ENCODE results near the gene CARD18.

The CARD18 gene

DNA sequence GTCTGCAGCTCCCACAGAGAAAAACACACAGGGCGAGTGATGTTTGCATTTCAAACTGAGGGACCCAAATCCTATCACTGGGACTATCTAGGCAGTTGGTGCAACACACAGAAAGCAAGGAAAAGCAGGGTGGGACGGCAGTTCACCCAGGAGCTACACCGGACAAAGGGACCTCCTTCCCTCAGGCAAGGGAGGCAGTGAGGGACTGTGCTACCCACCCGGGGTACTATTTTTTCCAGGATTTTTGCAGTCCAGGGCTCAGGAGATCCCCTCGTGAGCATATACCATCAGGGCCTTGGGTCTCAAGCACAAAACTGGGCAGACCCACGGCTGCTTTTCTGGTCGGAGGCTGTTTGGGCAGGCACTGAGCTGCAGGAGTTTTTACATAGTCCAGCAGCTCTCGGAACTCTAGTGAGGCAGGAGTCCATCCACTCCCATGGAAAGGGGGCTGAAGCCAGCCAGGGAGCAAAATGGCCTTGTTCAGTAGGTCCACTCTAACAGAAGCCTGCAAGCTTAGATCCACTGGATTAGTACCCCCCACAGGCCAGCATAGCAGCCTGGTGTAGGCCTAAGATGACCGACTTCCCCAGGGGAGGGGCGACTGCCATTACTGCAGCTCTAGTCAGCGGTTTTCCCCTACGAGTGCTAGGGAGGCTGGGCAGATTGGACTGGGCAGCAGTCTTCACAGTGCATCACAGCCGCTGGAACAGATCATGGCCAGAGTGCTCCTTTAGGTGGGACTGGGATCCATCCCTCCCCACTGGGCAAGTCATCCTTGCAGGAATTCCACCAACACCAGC, 28.2 kb downstream of the CARD18 start:
- H3K27ac ChIP-seq (ENCODE audit: extremely low read depth, low read depth, low read length) = no peak overlapping the region
- no peaks in the 10 kb centered on the region for H3K9me3 ChIP-seq (ENCODE audit: control insufficient read depth, insufficient read depth, low read depth, low read length)
- POLR2A ChIA-PET = no interaction called here
- H3K4me3 ChIP-seq (ENCODE audit: low read depth, low read length) = no peak overlapping the region
- no peaks in the 10 kb centered on the region for H3K4me1 ChIP-seq (ENCODE audit: control insufficient read depth, insufficient read depth, low read length)
- TF ChIP-seq ZBTB6 (tag by site-specific recombination; IDR thresholded peaks at IDR 0.05) = no peak
- TF ChIP-seq MYNN (tag by site-specific recombination; IDR thresholded peaks at IDR 0.05; ENCODE audit: borderline replicate concordance) = no peak
- no peak for TF ChIP-seq ZNF747 (tag by site-specific recombination; IDR thresholded peaks at IDR 0.05)
- no peak for TF ChIP-seq SCRT1 (tag by site-specific recombination; IDR thresholded peaks at IDR 0.05; ENCODE audit: borderline replicate concordance)
- TF ChIP-seq ZNF214 (tag by site-specific recombination; IDR thresholded peaks at IDR 0.05; ENCODE audit: borderline replicate concordance) = no peak
- no peak for TF ChIP-seq ZNF529 (tag by site-specific recombination; IDR thresholded peaks at IDR 0.05; ENCODE audit: insufficient replicate concordance)
- CTCF ChIA-PET = no interaction called here
- no peaks in the 10 kb centered on the region for H3K36me3 ChIP-seq (ENCODE audit: control insufficient read depth in 2 of 2, insufficient read depth in 1 of 2, low read length in 2 of 2)

- Histone ChIP-seq H3K36me3 (ENCODE audit: control insufficient read depth in 2 of 2, insufficient read depth in 1 of 2, low read length in 2 of 2) (no peaks in the 10 kb centered on the region), H3K27ac (ENCODE audit: extremely low read depth, low read depth, low read length) (no peak overlapping the region), H3K4me3 (ENCODE audit: low read depth, low read length) (no peak overlapping the region), H3K4me1 (ENCODE audit: control insufficient read depth, insufficient read depth, low read length) (no peaks in the 10 kb centered on the region), H3K9me3 (ENCODE audit: control insufficient read depth, insufficient read depth, low read depth, low read length) (no peaks in the 10 kb centered on the region)
- ChIA-PET POLR2A (no interaction called here), CTCF (no interaction called here)
- no peak for TF ChIP-seq ZNF2 (tag by site-specific recombination; IDR thresholded peaks at IDR 0.05)
- no peak for TF ChIP-seq HOXC10 (CRISPR knock-in tag; IDR thresholded peaks at IDR 0.05)
- TF ChIP-seq ZNF211 (tag by site-specific recombination; IDR thresholded peaks at IDR 0.05; ENCODE audit: low read depth) = no peak
- no peak for TF ChIP-seq WT1 (tag by site-specific recombination; IDR thresholded peaks at IDR 0.05)
- TF ChIP-seq ZNF394 (tag by site-specific recombination; IDR thresholded peaks at IDR 0.05; ENCODE audit: borderline replicate concordance) = no peak
- TF ChIP-seq ZNF514 (tag by site-specific recombination; IDR thresholded peaks at IDR 0.05) = no peak
- TF ChIP-seq ZNF350 (tag by site-specific recombination; IDR thresholded peaks at IDR 0.05) = no peak
- TF ChIP-seq, protein P1, sequence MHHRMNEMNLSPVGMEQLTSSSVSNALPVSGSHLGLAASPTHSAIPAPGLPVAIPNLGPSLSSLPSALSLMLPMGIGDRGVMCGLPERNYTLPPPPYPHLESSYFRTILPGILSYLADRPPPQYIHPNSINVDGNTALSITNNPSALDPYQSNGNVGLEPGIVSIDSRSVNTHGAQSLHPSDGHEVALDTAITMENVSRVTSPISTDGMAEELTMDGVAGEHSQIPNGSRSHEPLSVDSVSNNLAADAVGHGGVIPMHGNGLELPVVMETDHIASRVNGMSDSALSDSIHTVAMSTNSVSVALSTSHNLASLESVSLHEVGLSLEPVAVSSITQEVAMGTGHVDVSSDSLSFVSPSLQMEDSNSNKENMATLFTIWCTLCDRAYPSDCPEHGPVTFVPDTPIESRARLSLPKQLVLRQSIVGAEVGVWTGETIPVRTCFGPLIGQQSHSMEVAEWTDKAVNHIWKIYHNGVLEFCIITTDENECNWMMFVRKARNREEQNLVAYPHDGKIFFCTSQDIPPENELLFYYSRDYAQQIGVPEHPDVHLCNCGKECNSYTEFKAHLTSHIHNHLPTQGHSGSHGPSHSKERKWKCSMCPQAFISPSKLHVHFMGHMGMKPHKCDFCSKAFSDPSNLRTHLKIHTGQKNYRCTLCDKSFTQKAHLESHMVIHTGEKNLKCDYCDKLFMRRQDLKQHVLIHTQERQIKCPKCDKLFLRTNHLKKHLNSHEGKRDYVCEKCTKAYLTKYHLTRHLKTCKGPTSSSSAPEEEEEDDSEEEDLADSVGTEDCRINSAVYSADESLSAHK (tag by site-specific recombination; IDR thresholded peaks at IDR 0.05) = no peak
- TF ChIP-seq ZBTB44 (tag by site-specific recombination; IDR thresholded peaks at IDR 0.05) = no peak
- TF ChIP-seq, protein P2, sequence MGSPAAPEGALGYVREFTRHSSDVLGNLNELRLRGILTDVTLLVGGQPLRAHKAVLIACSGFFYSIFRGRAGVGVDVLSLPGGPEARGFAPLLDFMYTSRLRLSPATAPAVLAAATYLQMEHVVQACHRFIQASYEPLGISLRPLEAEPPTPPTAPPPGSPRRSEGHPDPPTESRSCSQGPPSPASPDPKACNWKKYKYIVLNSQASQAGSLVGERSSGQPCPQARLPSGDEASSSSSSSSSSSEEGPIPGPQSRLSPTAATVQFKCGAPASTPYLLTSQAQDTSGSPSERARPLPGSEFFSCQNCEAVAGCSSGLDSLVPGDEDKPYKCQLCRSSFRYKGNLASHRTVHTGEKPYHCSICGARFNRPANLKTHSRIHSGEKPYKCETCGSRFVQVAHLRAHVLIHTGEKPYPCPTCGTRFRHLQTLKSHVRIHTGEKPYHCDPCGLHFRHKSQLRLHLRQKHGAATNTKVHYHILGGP (tag by site-specific recombination; IDR thresholded peaks at IDR 0.05) = no peak
- no peak for TF ChIP-seq MEIS1 (CRISPR knock-in tag; IDR thresholded peaks at IDR 0.05; ENCODE audit: borderline replicate concordance)
- TF ChIP-seq ZNF654 (tag by site-specific recombination; IDR thresholded peaks at IDR 0.05; ENCODE audit: low read depth) = no peak
- TF ChIP-seq OVOL3 (tag by site-specific recombination; IDR thresholded peaks at IDR 0.05) = no peak
- no peak for TF ChIP-seq ZNF221 (tag by site-specific recombination; IDR thresholded peaks at IDR 0.05; ENCODE audit: borderline replicate concordance)
- no peak for TF ChIP-seq ZNF692 (tag by site-specific recombination; IDR thresholded peaks at IDR 0.05)
Measured at GRCh38 chr11:105110688-105111030, 28.9 kb downstream of the CARD18 start.

Data from HEK293 (cell line).